B cell (primary cell): ENCODE results near the gene TMEM147.

Source experiments
- EZH2 ChIP-seq: IDR thresholded peaks from 2 replicates; pipeline ENCODE4 v1.6.1; 2012; ENCODE audit warnings: borderline replicate concordance, low read depth, mild to moderate bottlenecking, moderate library complexity, low read length; ENCODE audit not compliant: insufficient read depth, poor library complexity, severe bottlenecking
- TF ChIP-seq, protein P1 (sequence below): fragments of 200-600 bp; IDR thresholded peaks from one replicate; pipeline ENCODE4 v1.8.0; 2022; ENCODE audit warnings: antibody characterized with exemption, mild to moderate bottlenecking

DNA sequence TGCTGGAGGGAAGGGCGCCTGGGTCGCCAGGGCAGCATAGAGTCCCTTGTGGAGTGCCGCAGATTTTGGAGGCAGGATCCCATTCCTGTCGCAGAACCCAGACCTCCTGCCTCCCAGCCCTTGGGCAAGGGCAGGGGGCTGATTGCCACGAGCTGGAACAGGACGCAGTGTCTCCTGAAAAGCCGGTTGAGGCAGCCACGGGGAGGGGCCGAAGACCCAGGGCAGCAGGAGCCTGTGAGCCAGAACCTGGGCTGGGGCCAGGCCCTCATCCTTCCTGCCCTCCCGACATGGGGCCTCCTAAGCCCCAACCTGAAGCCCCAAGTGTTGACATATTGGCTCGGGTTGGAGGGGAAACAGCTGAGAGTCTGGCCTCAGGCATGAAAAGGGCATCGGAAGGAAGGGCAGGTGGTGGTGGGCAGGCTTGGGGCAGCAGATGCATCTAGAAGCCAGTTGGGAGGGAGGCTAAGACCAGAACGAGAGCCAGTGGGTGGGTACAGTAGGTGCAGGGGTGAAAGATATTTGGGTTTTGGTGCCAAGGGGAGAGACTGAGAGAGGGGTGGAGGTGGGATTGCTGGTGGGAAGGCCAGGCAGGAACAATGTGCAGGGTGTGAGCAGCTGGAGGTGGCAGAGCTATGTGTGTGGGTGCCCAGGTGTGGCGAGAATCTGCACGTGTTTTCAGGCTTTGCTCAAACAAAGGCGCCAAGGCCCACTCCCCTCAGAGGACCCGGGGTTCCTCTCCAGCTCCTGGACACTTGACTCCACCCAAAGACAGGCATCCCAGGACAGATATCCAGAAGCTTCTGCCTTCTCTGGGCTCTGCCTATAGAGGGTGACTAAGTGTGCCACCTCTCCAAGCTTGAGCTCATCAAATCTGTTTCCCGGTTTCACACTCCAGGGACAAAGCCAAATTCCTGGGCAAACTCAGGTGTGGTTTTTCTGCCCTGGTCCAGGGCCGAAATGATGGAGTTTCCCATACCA is 15.9 kb upstream of the TMEM147 start:
- TF ChIP-seq, protein P1, sequence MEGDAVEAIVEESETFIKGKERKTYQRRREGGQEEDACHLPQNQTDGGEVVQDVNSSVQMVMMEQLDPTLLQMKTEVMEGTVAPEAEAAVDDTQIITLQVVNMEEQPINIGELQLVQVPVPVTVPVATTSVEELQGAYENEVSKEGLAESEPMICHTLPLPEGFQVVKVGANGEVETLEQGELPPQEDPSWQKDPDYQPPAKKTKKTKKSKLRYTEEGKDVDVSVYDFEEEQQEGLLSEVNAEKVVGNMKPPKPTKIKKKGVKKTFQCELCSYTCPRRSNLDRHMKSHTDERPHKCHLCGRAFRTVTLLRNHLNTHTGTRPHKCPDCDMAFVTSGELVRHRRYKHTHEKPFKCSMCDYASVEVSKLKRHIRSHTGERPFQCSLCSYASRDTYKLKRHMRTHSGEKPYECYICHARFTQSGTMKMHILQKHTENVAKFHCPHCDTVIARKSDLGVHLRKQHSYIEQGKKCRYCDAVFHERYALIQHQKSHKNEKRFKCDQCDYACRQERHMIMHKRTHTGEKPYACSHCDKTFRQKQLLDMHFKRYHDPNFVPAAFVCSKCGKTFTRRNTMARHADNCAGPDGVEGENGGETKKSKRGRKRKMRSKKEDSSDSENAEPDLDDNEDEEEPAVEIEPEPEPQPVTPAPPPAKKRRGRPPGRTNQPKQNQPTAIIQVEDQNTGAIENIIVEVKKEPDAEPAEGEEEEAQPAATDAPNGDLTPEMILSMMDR = no peak
- TF ChIP-seq EZH2 = no peak
